HG02938 (cell line): ENCODE results near the gene FZD10.

Experiments used
- ATAC-seq: cut with Tn5 transposase; IDR thresholded peaks from one replicate; pipeline ENCODE4 v1.9.1; 2021; ENCODE audit warnings: mild to moderate bottlenecking, moderate library complexity; ENCODE audit not compliant: unreplicated experiment

The FZD10 gene

GRCh38 chr12:130202201-130202600 is 39.9 kb downstream of the FZD10 start:
- ATAC-seq: no peak

GRCh38 chr12:130203151-130203550 is 40.9 kb downstream of the FZD10 start:
- no peak for ATAC-seq

GRCh38 chr12:130204541-130204953 is 42.3 kb downstream of the FZD10 start:
- ATAC-seq: no peak

- no peak for ATAC-seq
Observed at GRCh38 chr12:130205495-130205894, 43.2 kb downstream of the FZD10 start.

GRCh38 chr12:130212384-130212989 is 50.2 kb downstream of the FZD10 start:
- ATAC-seq: no peak

GRCh38 chr12:130213249-130213648 is 51.0 kb downstream of the FZD10 start:
- ATAC-seq: no peak

GRCh38 chr12:130214686-130215395 is 52.6 kb downstream of the FZD10 start:
- no peak for ATAC-seq
